SU-DHL-6 (cell line): Measurements from ENCODE around the gene SOX3.

Experiments used
- H2AFZ ChIP-seq: fragments of 200-600 bp; sonication (generic); 2 replicates; pipeline ENCODE4 v1.6.1; 2014; ENCODE audit warnings: low read depth, mild to moderate bottlenecking, moderate library complexity, mixed read lengths, antibody characterized with exemption, low read length; ENCODE audit not compliant: severe bottlenecking
- H3F3A ChIP-seq: fragments of 200-600 bp; shearing (Covaris generic); 2 replicates; pipeline ENCODE4 v1.6.0; 2016; ENCODE audit warnings: antibody characterized with exemption, mild to moderate bottlenecking; ENCODE audit not compliant: insufficient read depth
- H3K27ac ChIP-seq: fragments of 200-600 bp; sonication (generic); 2 replicates; pipeline ENCODE4 v1.5.1; 2016; ENCODE audit warnings: low read depth, mild to moderate bottlenecking, low read length, moderate library complexity, mixed read lengths
- H3K27me3 ChIP-seq: fragments of 200-600 bp; sonication (generic), shearing (Covaris generic); 2 replicates; pipeline ENCODE4 v1.6.0; 2014; ENCODE audit warnings: mild to moderate bottlenecking, low read length
- H3K36me3 ChIP-seq: fragments of 200-600 bp; sonication (generic); 2 replicates; pipeline ENCODE4 v1.6.1; 2014; ENCODE audit warnings: mild to moderate bottlenecking, low read length, mixed read lengths
- H3K4me2 ChIP-seq: fragments of 300-600, 200-600 bp; shearing (Covaris generic), sonication (generic); 2 replicates; pipeline ENCODE4 v1.6.0; 2014; ENCODE audit warnings: low read length, low read depth, mild to moderate bottlenecking; ENCODE audit not compliant: poor library complexity, severe bottlenecking
- H3K4me3 ChIP-seq: fragments of 200-600 bp; sonication (generic); 2 replicates; pipeline ENCODE4 v1.5.1; 2014; ENCODE audit warnings: antibody characterized with exemption, low read length, mild to moderate bottlenecking, mixed read lengths; ENCODE audit not compliant: insufficient read depth, poor library complexity, severe bottlenecking
- H3K79me2 ChIP-seq: fragments of 200-600 bp; sonication (generic); 2 replicates; pipeline ENCODE4 v1.6.1; 2014; ENCODE audit warnings: mild to moderate bottlenecking, low read length, moderate library complexity; ENCODE audit not compliant: insufficient read depth
- H3K9ac ChIP-seq: fragments of 200-600 bp; sonication (generic); 2 replicates; pipeline ENCODE4 v1.7.0; 2014; ENCODE audit warnings: mild to moderate bottlenecking, low read length
- H3K9me2 ChIP-seq: fragments of 200-600 bp; sonication (generic); replicated peaks from 2 replicates; pipeline ENCODE4 v1.6.1; 2014; ENCODE audit warnings: low read length; ENCODE audit not compliant: insufficient read depth
- H3K9me3 ChIP-seq: fragments of 200-600 bp; sonication (generic); 2 replicates; pipeline ENCODE4 v1.6.1; 2014; ENCODE audit warnings: low read length, mixed read lengths; ENCODE audit not compliant: insufficient read depth
- H4K20me1 ChIP-seq: fragments of 200-600 bp; sonication (generic); 2 replicates; pipeline ENCODE4 v1.6.1; 2014; ENCODE audit warnings: low read depth, mild to moderate bottlenecking, antibody characterized with exemption, low read length, moderate library complexity, mixed read lengths
- CTCF ChIP-seq: fragments of 200-600 bp; sonication (generic); IDR thresholded peaks from one replicate; pipeline ENCODE4 v1.5.1; 2017; ENCODE audit warnings: antibody characterized with exemption, mild to moderate bottlenecking, low read length, moderate library complexity; ENCODE audit not compliant: insufficient read depth, poor library complexity, severe bottlenecking
- EZH2phosphoT487 ChIP-seq: fragments of 200-600 bp; sonication (generic), shearing (Covaris generic); conservative IDR thresholded peaks from 2 replicates; pipeline ENCODE4 v1.6.1; 2018; ENCODE audit warnings: mild to moderate bottlenecking, antibody characterized with exemption, low read length, moderate library complexity, mixed read lengths

Gene SOX3

GRCh38 chrX:140507223-140507981, 2.5 kb upstream of the SOX3 start:
- H3K4me2 ChIP-seq: no peak overlapping the region
- H3K9me2 ChIP-seq: no peaks in the 10 kb centered on the region
- H3K27me3 ChIP-seq: no peaks in the 10 kb centered on the region
- H3K79me2 ChIP-seq: no peaks in the 10 kb centered on the region
- TF ChIP-seq EZH2phosphoT487 (no peak), CTCF (no peak)
- no peaks in the 10 kb centered on the region for H3K9me3 ChIP-seq
- H3K4me3 ChIP-seq: no peak overlapping the region
- no peaks in the 10 kb centered on the region for H3K36me3 ChIP-seq
- no peak overlapping the region for H3K27ac ChIP-seq
- no peak overlapping the region for H3K9ac ChIP-seq
- no peaks in the 10 kb centered on the region for H3F3A ChIP-seq
- no peak overlapping the region for H2AFZ ChIP-seq
- no peaks in the 10 kb centered on the region for H4K20me1 ChIP-seq

- Histone ChIP-seq H3K36me3 (no peaks in the 10 kb centered on the region), H3K27me3 (no peaks in the 10 kb centered on the region), H3F3A (no peaks in the 10 kb centered on the region), H3K9me3 (no peaks in the 10 kb centered on the region), H3K27ac (no peak overlapping the region), H4K20me1 (no peaks in the 10 kb centered on the region), H3K9ac (no peak overlapping the region), H3K4me2 (no peak overlapping the region), H3K79me2 (no peaks in the 10 kb centered on the region), H3K9me2 (no peaks in the 10 kb centered on the region), H3K4me3 (no peak overlapping the region), H2AFZ (no peak overlapping the region)
- TF ChIP-seq EZH2phosphoT487 (no peak), CTCF (no peak)
These were observed 810 bp upstream of the SOX3 start for GRCh38 chrX:140505421-140506337.

- Histone ChIP-seq H3K4me3 (no peak overlapping the region), H4K20me1 (no peaks in the 10 kb centered on the region), H3K9me2 (no peaks in the 10 kb centered on the region), H3K36me3 (no peaks in the 10 kb centered on the region), H3K27me3 (no peaks in the 10 kb centered on the region), H2AFZ (no peak overlapping the region), H3K79me2 (no peaks in the 10 kb centered on the region), H3K4me2 (no peak overlapping the region), H3F3A (no peaks in the 10 kb centered on the region), H3K9me3 (no peaks in the 10 kb centered on the region), H3K27ac (no peak overlapping the region), H3K9ac (no peak overlapping the region)
- TF ChIP-seq CTCF (no peak), EZH2phosphoT487 (no peak)
These were observed 1.0 kb downstream of the SOX3 start for GRCh38 chrX:140503714-140504351.
